ENCODE data around the gene DNMT3A. TPM values are rescaled to one million over a fixed set of nuclear protein-coding genes. Genes with fewer than 3 reads are reported as not detected.

Gene DNMT3A
- total RNA-seq, 1 donor from 2014 or later = 25.3 TPM

DNA sequence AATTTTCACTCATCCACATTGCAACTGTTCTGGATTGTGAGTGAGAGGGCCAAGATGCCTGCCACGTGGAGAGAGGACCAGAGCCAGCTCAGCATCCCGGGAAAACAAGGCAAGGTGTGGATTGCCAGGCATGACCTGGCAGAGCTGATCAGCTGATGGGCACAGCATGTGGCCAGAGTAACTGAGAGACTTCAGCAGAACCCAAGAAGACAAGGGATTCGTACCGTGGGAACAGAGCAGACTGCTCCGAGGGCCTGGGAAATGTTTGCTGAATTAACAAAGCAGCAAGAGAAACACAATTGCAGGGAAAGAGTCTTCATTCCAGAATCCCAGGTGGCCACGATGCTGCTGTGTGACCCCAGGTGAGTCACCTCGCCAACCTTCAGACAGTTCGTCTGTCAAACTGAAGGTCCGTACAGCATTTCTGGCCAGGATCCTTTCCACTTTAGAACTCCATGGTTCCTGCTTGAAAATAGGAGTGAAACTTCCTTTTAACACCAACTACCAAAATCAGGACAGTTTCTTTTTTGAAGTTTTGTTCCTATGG is 147.1 kb downstream of the DNMT3A start:
- DNase-seq (ENCODE audit: low read depth) = no peak
- H3K36me3 ChIP-seq (ENCODE audit: control insufficient read depth, insufficient read depth, low read length) = no peaks in the 10 kb centered on the region
- no peaks in the 10 kb centered on the region for H3K27me3 ChIP-seq (ENCODE audit: control insufficient read depth, insufficient read depth, low read length)
- H3K4me3 ChIP-seq (ENCODE audit: low read depth, low read length) = no peak overlapping the region
- TF ChIP-seq, protein P1, sequence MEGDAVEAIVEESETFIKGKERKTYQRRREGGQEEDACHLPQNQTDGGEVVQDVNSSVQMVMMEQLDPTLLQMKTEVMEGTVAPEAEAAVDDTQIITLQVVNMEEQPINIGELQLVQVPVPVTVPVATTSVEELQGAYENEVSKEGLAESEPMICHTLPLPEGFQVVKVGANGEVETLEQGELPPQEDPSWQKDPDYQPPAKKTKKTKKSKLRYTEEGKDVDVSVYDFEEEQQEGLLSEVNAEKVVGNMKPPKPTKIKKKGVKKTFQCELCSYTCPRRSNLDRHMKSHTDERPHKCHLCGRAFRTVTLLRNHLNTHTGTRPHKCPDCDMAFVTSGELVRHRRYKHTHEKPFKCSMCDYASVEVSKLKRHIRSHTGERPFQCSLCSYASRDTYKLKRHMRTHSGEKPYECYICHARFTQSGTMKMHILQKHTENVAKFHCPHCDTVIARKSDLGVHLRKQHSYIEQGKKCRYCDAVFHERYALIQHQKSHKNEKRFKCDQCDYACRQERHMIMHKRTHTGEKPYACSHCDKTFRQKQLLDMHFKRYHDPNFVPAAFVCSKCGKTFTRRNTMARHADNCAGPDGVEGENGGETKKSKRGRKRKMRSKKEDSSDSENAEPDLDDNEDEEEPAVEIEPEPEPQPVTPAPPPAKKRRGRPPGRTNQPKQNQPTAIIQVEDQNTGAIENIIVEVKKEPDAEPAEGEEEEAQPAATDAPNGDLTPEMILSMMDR (IDR thresholded peaks at IDR 0.05; ENCODE audit: insufficient read depth, low read length, poor library complexity, severe bottlenecking) = no peak

DNA sequence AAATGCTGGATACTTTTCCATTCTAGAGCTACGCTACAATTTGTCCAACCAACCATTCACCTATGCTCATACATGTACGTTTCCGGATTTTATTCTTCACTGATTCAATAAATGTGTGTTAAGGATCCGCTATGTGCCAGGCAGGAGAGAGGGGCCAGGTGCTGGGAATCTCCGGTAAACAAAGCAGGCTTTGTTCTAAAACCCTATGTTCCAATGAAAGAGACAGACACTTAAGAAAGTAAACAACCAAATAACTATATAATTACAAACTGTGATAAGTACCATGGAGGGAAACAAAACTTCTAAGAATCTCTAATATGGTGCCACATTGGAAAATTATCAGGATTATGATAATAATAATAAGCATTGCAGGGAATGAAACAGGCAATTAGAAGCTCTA is 151.2 kb downstream of the DNMT3A start:
- DNase-seq (ENCODE audit: low read depth) = no peak
- Histone ChIP-seq H3K27me3 (ENCODE audit: control insufficient read depth, insufficient read depth, low read length) (peaks cover 2% of the 10 kb centered on the region), H3K4me3 (ENCODE audit: low read depth, low read length) (no peak overlapping the region), H3K36me3 (ENCODE audit: control insufficient read depth, insufficient read depth, low read length) (no peaks in the 10 kb centered on the region)
- TF ChIP-seq, protein P1 (IDR thresholded peaks at IDR 0.05; ENCODE audit: insufficient read depth, low read length, poor library complexity, severe bottlenecking) = no peak

DNA sequence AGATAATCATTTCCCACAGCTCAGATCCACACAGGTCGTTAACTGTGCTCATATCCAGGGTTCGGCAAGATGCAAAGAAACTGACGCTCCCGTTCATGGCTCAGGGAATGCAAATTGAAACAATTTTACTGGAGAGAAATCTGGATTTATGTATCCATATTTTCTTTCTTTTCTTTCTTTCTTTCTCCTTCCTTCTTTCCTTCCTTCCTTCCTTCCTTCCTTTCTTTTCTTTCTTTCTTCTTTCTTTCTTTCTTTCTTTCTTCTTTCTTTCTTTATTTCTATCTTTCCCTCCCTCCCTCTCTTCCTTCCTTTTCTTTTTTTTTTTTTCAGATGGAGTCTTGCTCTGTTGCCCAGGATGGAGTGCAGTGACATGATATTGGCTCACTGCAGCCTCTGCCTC is 153.3 kb downstream of the DNMT3A start:
- H3K36me3 ChIP-seq (ENCODE audit: control insufficient read depth, insufficient read depth, low read length) = no peaks in the 10 kb centered on the region
- TF ChIP-seq, protein P1 (IDR thresholded peaks at IDR 0.05; ENCODE audit: insufficient read depth, low read length, poor library complexity, severe bottlenecking) = no peak
- no peak for DNase-seq (ENCODE audit: low read depth)
- H3K4me3 ChIP-seq (ENCODE audit: low read depth, low read length) = no peak overlapping the region
- peaks cover 2% of the 10 kb centered on the region for H3K27me3 ChIP-seq (ENCODE audit: control insufficient read depth, insufficient read depth, low read length)

DNA sequence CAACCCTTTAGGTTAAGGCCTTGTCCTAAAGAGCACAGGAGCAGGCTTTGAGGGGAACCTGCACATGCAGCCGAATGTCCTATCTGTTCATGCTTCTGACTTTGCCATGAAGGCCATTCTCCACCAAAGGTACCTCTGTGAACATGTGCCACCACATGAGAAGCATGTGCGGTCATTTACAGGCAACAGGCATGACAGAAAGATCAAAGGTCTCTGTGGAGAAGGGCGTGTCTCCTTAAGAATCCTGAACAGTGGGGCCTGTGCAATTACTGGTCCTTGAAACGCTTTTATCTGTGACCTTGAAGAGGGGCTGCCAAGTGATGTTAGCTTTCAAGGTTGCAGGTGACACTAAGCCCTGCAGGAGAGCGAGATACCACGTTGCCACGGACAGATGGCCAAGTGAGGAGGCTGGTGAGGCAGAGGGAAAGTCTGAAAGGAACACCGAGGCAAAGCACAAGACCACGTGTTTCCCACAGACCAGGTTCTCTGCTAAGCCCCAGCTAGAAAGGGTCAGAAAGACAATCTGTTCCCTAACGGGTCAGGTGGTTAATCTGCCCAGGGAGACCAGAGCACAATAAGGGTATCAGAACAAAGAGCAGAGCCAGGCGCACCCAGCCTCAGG is 153.9 kb downstream of the DNMT3A start:
- DNase-seq (ENCODE audit: low read depth) = no peak
- Histone ChIP-seq H3K4me3 (ENCODE audit: low read depth, low read length) (no peak overlapping the region), H3K36me3 (ENCODE audit: control insufficient read depth, insufficient read depth, low read length) (no peaks in the 10 kb centered on the region), H3K27me3 (ENCODE audit: control insufficient read depth, insufficient read depth, low read length) (peaks cover 2% of the 10 kb centered on the region)
- TF ChIP-seq, protein P1 (IDR thresholded peaks at IDR 0.05; ENCODE audit: insufficient read depth, low read length, poor library complexity, severe bottlenecking) = no peak

DNA sequence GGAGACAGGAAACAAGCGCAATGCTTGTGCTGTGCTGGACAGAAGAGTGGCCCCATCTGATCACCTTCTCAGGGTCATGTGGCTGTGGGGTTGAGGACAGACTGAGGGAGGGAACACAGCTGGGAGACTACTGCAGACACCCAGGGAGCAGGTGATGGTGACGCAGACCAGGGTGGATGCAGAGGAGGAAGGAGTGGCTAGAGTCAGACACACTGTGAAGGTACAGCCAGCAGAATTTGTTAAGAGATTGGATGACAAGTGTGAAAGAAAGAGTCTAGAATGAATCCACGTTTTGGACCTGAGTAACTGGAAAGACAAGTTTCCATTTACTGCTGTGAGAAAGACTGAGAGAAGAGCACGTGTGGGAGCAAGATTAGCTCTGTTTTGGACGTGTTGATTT is 157.5 kb downstream of the DNMT3A start:
- H3K36me3 ChIP-seq (ENCODE audit: control insufficient read depth, insufficient read depth, low read length) = no peaks in the 10 kb centered on the region
- TF ChIP-seq, protein P1 (IDR thresholded peaks at IDR 0.05; ENCODE audit: insufficient read depth, low read length, poor library complexity, severe bottlenecking) = no peak
- no peak overlapping the region for H3K4me3 ChIP-seq (ENCODE audit: low read depth, low read length)
- peaks cover 2% of the 10 kb centered on the region for H3K27me3 ChIP-seq (ENCODE audit: control insufficient read depth, insufficient read depth, low read length)
- DNase-seq (ENCODE audit: low read depth) = no peak

DNA sequence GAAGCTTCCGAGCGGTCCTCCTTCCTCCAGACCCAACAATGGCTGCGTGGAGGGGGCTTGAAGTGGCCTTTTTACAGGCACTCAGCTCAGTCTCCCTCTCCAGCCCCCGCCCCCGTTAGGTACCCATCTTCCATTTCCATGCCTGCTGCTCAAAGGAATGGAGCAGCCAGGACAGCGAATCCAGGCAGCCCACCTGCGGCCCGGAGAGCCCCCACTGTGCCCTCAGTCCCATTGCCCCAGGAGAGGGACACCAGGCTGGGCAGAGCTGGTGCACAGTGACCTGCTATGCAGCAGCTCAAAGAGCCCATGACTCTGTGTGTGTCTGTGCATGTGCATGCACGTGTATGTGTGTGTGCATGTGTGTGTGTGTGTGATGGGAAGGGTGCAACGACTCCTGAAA is 162.7 kb downstream of the DNMT3A start:
- no peaks in the 10 kb centered on the region for H3K36me3 ChIP-seq (ENCODE audit: control insufficient read depth, insufficient read depth, low read length)
- H3K27me3 ChIP-seq (ENCODE audit: control insufficient read depth, insufficient read depth, low read length) = peaks cover 9% of the 10 kb centered on the region
- TF ChIP-seq, protein P1 (IDR thresholded peaks at IDR 0.05; ENCODE audit: insufficient read depth, low read length, poor library complexity, severe bottlenecking) = no peak
- H3K4me3 ChIP-seq (ENCODE audit: low read depth, low read length) = no peak overlapping the region
- DNase-seq (ENCODE audit: low read depth) = no peak
